ENCODE results near the gene KLHL26. TPM values are rescaled to one million over a fixed set of nuclear protein-coding genes. Genes with fewer than 3 reads are reported as not detected.

Gene KLHL26
- polyA plus RNA-seq, 3 donors = 1.6 to 3.2 (median 2.0) TPM

GRCh38 chr19:18696023-18696422, 59.2 kb downstream of the KLHL26 start:
- H3K9ac ChIP-seq (ENCODE audit: insufficient read depth, low read length, poor library complexity, severe bottlenecking) = no peak overlapping the region
- peaks cover 1 to 4% (median 3%) of the 10 kb centered on the region in 3 donors for H3K27me3 Mint-ChIP-seq (ENCODE audit: low read depth in 3 of 3)
- peaks cover 36% of the 10 kb centered on the region for H3K79me2 ChIP-seq (ENCODE audit: insufficient read depth, low read length)
- H3K36me3 ChIP-seq (replicated peaks in 1 of 2; ENCODE audit: control insufficient read depth in 1 of 2, insufficient read depth in 2 of 2, low read length in 2 of 2) = no peaks in the 10 kb centered on the region
- no peak overlapping the region for H3K4me3 Mint-ChIP-seq
- H3K9me3 ChIP-seq (replicated peaks in 1 of 2; ENCODE audit: control insufficient read depth in 1 of 2, insufficient read depth in 1 of 2, low read length in 2 of 2) = no peaks in the 10 kb centered on the region
- no peak for TF ChIP-seq CTCF (IDR thresholded peaks at IDR 0.05)
- peaks cover 0 to 1% (median 0%) of the 10 kb centered on the region in 7 donors for H3K9me3 Mint-ChIP-seq
- no peaks in the 10 kb centered on the region for H3K27me3 ChIP-seq (ENCODE audit: control insufficient read depth in 2 of 2, insufficient read depth in 2 of 2, low read length in 2 of 2)
- peaks cover 93% of the 10 kb centered on the region for H4K20me1 ChIP-seq (ENCODE audit: insufficient read depth, low read length)
- intact Hi-C loops (cut with micrococcal nuclease) = no loop called here
- H2AFZ ChIP-seq (ENCODE audit: insufficient read depth, low read depth, low read length, poor library complexity, severe bottlenecking) = no peak overlapping the region
- peaks cover 20% of the 10 kb centered on the region for H3K4me1 Mint-ChIP-seq
- peaks cover 17 to 19% of the 10 kb centered on the region in 2 donors for H3K4me1 ChIP-seq (ENCODE audit: control insufficient read depth in 1 of 2, insufficient read depth in 2 of 2, low read length in 2 of 2)
- H3K36me3 Mint-ChIP-seq = peaks cover 4 to 20% of the 10 kb centered on the region in 2 donors
- no peak overlapping the region for H3K4me3 ChIP-seq (replicated peaks in 1 of 3; ENCODE audit: low read depth in 2 of 3, low read length in 3 of 3)
- no peak for DNase-seq
- 99% methylated on average over 12 of the region's 12 CpGs for WGBS (ENCODE audit: insufficient coverage)
- H3K27ac Mint-ChIP-seq = no peak overlapping the region
- H3K4me2 ChIP-seq (replicated peaks; ENCODE audit: extremely low read depth, low read length, poor library complexity, severe bottlenecking) = no peak overlapping the region
- no peak overlapping the region for H3K27ac ChIP-seq (ENCODE audit: low read depth in 1 of 2, low read length in 2 of 2)

GRCh38 chr19:18697680-18698079, 60.9 kb downstream of the KLHL26 start:
- Histone ChIP-seq H3K9me3 (replicated peaks in 1 of 2; ENCODE audit: control insufficient read depth in 1 of 2, insufficient read depth in 1 of 2, low read length in 2 of 2) (no peaks in the 10 kb centered on the region), H3K9ac (ENCODE audit: insufficient read depth, low read length, poor library complexity, severe bottlenecking) (no peak overlapping the region), H2AFZ (ENCODE audit: insufficient read depth, low read depth, low read length, poor library complexity, severe bottlenecking) (no peak overlapping the region), H3K4me1 (ENCODE audit: control insufficient read depth in 1 of 2, insufficient read depth in 2 of 2, low read length in 2 of 2) (peaks cover 26% of the 10 kb centered on the region in 2 donors), H3K27ac (ENCODE audit: low read depth in 1 of 2, low read length in 2 of 2) (no peak overlapping the region), H3K4me3 (replicated peaks in 1 of 3; ENCODE audit: low read depth in 2 of 3, low read length in 3 of 3) (no peak overlapping the region), H3K36me3 (replicated peaks in 1 of 2; ENCODE audit: control insufficient read depth in 1 of 2, insufficient read depth in 2 of 2, low read length in 2 of 2) (no peaks in the 10 kb centered on the region), H3K4me2 (replicated peaks; ENCODE audit: extremely low read depth, low read length, poor library complexity, severe bottlenecking) (no peak overlapping the region), H3K79me2 (ENCODE audit: insufficient read depth, low read length) (peaks cover 42% of the 10 kb centered on the region), H3K27me3 (ENCODE audit: control insufficient read depth in 2 of 2, insufficient read depth in 2 of 2, low read length in 2 of 2) (no peaks in the 10 kb centered on the region), H4K20me1 (ENCODE audit: insufficient read depth, low read length) (peaks cover 93% of the 10 kb centered on the region)
- intact Hi-C loops (cut with micrococcal nuclease) = no loop called here
- Mint-ChIP-seq H3K4me3 (no peak overlapping the region), H3K27me3 (ENCODE audit: low read depth in 3 of 3) (peaks cover 0 to 8% (median 6%) of the 10 kb centered on the region in 3 donors), H3K9me3 (no peaks in the 10 kb centered on the region), H3K36me3 (peaks cover 3 to 16% of the 10 kb centered on the region in 2 donors), H3K27ac (no peak overlapping the region), H3K4me1 (peaks cover 25% of the 10 kb centered on the region)
- WGBS (ENCODE audit: insufficient coverage) = 87% methylated on average over 3 of the region's 3 CpGs
- no peak for TF ChIP-seq CTCF (IDR thresholded peaks at IDR 0.05)
- no peak for DNase-seq

All from CD14-positive monocyte (primary cell).